ENCODE results near the gene POU2F1.

DNA sequence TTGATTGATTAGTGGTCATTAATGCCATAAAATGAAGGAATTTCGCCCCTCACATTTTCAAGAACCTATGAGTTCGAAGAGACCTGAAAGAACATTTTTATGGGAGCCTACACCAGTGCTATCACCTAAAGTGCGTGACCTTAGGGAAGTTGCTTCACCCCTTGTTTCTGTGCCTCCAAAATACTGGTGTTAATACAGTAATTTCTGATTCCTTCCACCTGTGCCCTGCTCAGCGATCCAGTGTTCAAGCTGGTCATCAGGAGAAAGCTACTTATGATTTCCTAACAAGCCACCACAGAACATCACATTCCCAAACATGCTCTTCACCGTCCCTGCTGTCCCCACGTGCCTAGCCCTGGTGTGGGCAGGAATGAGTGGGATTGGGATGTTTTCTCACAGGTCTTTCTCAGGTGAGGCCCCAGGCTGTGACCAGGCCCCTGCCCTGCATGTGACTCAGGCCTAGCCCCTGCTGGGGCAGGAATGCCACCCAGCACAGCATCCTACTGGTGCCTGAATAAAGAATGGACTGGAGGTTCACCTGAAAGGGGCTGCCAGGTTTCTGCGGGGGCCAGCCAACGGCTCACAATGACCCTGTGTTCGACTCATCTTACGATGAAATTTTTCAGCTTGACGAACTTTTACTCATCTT is 237.4 kb downstream of the POU2F1 start:
- no peak for TF ChIP-seq POLR2A (IDR thresholded peaks at IDR 0.05)
- TF ChIP-seq, protein P1, sequence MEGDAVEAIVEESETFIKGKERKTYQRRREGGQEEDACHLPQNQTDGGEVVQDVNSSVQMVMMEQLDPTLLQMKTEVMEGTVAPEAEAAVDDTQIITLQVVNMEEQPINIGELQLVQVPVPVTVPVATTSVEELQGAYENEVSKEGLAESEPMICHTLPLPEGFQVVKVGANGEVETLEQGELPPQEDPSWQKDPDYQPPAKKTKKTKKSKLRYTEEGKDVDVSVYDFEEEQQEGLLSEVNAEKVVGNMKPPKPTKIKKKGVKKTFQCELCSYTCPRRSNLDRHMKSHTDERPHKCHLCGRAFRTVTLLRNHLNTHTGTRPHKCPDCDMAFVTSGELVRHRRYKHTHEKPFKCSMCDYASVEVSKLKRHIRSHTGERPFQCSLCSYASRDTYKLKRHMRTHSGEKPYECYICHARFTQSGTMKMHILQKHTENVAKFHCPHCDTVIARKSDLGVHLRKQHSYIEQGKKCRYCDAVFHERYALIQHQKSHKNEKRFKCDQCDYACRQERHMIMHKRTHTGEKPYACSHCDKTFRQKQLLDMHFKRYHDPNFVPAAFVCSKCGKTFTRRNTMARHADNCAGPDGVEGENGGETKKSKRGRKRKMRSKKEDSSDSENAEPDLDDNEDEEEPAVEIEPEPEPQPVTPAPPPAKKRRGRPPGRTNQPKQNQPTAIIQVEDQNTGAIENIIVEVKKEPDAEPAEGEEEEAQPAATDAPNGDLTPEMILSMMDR (IDR thresholded peaks at IDR 0.05) = no peak

Measured in thyroid gland (tissue), 4 donors.